Measurements from ENCODE around the gene KCNH3. TPM values are rescaled to one million over a fixed set of nuclear protein-coding genes. Genes with fewer than 3 reads are reported as not detected.

KCNH3 gene
- total and polyA plus RNA-seq, 9 donors: 0.13 to 5.9 (median 0.72) TPM; not detected in 2

DNA sequence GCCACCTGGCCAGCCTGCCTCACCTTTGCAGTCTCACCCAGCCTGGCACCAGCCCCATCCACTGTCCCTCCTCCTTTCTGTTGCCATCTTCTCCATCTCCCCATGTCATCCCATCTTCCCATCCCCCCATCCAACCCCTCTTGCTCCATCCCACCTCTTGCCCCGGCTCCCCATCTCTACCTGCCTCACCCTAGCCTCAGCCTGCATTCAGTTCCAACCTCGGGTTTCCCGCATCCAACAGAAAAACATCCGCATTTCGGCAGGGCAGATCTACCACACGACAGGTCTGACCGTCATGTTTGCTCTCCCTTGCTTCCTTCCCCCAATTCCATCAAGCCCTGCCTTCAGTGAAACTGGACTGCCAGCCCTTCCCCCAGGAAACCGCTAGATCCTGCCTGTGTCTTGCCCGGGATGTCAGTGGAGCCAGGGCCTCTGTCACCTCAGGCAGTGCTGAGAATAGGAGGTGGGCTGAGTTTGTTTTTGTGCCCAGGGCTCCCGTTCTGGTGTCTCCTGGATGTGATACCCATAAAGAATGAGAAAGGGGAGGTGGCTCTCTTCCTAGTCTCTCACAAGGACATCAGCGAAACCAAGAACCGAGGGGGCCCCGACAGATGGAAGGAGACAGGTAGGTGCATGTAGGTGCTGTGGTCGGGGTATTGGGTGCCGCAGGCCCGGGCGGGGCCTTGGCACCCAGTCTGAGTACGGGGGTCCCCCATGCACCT is 2.5 kb downstream of the KCNH3 start:
- no peaks in the 10 kb centered on the region for H3K27me3 ChIP-seq
- intact Hi-C loops (cut with DNase I): no loop called here

DNA sequence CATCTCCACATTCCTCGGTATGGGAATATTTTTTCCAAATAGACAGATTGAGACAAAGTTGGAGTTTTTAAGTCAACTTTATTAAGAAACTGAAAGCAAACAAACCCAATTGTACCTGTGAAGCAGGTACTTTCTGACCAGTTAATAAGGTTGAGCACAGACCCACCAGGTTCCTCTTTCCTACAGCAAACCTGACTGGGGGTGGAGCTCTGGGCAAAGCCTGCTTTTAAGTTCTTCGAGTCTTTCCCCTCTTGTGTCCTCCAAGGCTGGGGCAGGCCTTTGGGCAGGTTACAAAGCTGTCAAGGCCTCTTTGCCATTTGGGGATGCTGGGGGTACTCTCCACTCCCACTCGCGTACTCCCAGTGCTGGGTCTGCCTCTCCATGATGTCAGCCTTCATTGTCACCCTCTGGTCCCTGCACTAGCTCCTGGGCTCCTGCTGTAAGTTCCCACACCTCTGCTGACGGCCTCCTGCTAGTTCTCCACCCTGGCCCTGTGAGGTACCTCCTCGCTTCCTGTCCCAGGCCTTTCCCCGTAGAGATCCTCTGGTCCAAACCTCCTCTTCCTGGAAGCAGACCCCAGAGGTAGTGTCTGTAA is 3.2 kb downstream of the KCNH3 start:
- Histone ChIP-seq H3K27ac (no peak overlapping the region), H3K36me3 (no peaks in the 10 kb centered on the region), H3K4me3 (no peak overlapping the region), H3K9me3 (no peaks in the 10 kb centered on the region), H3K27me3 (no peaks in the 10 kb centered on the region), H3K4me1 (ENCODE audit: insufficient read depth) (peaks cover 2% of the 10 kb centered on the region)
- no peak for DNase-seq
- TF ChIP-seq POLR2A (IDR thresholded peaks at IDR 0.05) (no peak), EP300 (IDR thresholded peaks at IDR 0.05) (no peak)
- TF ChIP-seq, protein P1, sequence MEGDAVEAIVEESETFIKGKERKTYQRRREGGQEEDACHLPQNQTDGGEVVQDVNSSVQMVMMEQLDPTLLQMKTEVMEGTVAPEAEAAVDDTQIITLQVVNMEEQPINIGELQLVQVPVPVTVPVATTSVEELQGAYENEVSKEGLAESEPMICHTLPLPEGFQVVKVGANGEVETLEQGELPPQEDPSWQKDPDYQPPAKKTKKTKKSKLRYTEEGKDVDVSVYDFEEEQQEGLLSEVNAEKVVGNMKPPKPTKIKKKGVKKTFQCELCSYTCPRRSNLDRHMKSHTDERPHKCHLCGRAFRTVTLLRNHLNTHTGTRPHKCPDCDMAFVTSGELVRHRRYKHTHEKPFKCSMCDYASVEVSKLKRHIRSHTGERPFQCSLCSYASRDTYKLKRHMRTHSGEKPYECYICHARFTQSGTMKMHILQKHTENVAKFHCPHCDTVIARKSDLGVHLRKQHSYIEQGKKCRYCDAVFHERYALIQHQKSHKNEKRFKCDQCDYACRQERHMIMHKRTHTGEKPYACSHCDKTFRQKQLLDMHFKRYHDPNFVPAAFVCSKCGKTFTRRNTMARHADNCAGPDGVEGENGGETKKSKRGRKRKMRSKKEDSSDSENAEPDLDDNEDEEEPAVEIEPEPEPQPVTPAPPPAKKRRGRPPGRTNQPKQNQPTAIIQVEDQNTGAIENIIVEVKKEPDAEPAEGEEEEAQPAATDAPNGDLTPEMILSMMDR (IDR thresholded peaks at IDR 0.05): no peak
- WGBS, 3 donors: 79 to 82% (median 80%) methylated on average over 7 of the region's 7 CpGs
- intact Hi-C loops (cut with DNase I): no loop called here

More for the DNA sequence above, 2.5 kb downstream of the KCNH3 start:
- H3K36me3 ChIP-seq: no peaks in the 10 kb centered on the region
- peaks cover 2% of the 10 kb centered on the region for H3K4me1 ChIP-seq (ENCODE audit: insufficient read depth)
- no peak overlapping the region for H3K4me3 ChIP-seq
- TF ChIP-seq EP300 (IDR thresholded peaks at IDR 0.05) (no peak), POLR2A (IDR thresholded peaks at IDR 0.05) (no peak)
- TF ChIP-seq, protein P1 (IDR thresholded peaks at IDR 0.05): no peak
- no peaks in the 10 kb centered on the region for H3K9me3 ChIP-seq
- WGBS, 3 donors: 82 to 86% (median 82%) methylated on average over 18 of the region's 18 CpGs
- no peak overlapping the region for H3K27ac ChIP-seq
- DNase-seq: no peak

DNA sequence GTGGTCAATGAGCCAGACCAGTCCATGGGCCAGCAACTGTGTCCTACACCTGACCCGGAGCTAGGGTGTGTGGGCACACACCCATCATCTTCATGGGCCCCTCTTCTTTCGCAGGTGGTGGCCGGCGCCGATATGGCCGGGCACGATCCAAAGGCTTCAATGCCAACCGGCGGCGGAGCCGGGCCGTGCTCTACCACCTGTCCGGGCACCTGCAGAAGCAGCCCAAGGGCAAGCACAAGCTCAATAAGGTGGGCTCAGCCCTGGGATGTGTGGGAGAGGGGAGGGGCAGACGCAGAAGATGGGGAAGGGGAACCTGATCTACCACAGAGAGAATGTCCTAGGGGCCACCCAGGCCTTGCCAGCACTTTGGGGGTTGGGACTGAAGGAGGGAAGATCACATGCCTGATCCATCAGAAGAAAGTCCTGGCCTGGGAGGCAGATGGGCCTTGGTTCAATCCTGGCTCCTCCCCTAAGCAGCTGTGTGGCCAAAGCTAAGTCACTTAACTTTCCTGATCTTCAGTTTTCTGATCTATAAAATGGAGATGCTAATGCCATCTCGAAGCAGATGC is 3.8 kb downstream of the KCNH3 start:
- Histone ChIP-seq H3K27ac (no peak overlapping the region), H3K36me3 (no peaks in the 10 kb centered on the region), H3K9me3 (no peaks in the 10 kb centered on the region), H3K4me1 (ENCODE audit: insufficient read depth) (peaks cover 2% of the 10 kb centered on the region), H3K27me3 (no peaks in the 10 kb centered on the region), H3K4me3 (no peak overlapping the region)
- WGBS, 3 donors: 94 to 97% (median 95%) methylated on average over 15 of the region's 15 CpGs
- intact Hi-C loops (cut with DNase I): no loop called here
- no peak for TF ChIP-seq POLR2A (IDR thresholded peaks at IDR 0.05)
- no peak for TF ChIP-seq EP300 (IDR thresholded peaks at IDR 0.05)
- TF ChIP-seq, protein P1 (IDR thresholded peaks at IDR 0.05): no peak
- no peak for DNase-seq

DNA sequence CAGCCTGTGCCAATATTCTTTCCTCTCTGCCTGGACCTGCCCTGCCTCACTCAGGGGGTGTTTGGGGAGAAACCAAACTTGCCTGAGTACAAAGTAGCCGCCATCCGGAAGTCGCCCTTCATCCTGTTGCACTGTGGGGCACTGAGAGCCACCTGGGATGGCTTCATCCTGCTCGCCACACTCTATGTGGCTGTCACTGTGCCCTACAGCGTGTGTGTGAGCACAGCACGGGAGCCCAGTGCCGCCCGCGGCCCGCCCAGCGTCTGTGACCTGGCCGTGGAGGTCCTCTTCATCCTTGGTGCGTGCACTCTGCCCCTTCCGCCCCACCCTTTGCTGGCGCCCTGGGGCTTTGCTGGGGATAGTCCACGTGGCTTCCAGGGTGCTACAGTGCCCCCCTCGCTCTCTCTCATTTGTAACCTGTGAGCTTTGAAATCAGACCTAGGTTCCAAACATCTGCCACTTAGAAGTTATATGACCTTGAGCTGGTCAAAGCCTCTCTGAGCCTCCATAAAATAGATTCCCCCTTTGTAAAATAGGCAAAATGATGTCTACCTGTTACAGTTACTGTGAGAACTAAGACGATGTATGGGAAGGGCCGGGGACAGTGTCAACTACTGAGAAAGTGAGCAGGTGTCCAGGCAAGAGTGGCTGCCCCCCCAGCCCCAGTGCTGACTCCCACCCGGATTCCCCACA is 4.5 kb downstream of the KCNH3 start:
- peaks cover 2% of the 10 kb centered on the region for H3K4me1 ChIP-seq (ENCODE audit: insufficient read depth)
- H3K4me3 ChIP-seq: no peak overlapping the region
- peak in 1 of 5 donors; percentile 17 for DNase-seq
- H3K36me3 ChIP-seq: no peaks in the 10 kb centered on the region
- intact Hi-C loops (cut with DNase I): no loop called here
- TF ChIP-seq, protein P1 (IDR thresholded peaks at IDR 0.05): no peak
- TF ChIP-seq POLR2A (IDR thresholded peaks at IDR 0.05) (no peak), EP300 (IDR thresholded peaks at IDR 0.05) (no peak)
- H3K27ac ChIP-seq: no peak overlapping the region
- H3K27me3 ChIP-seq: no peaks in the 10 kb centered on the region
- 56 to 69% (median 68%) methylated on average over 18 to 20 of the region's 20 CpGs for WGBS, 3 donors
- H3K9me3 ChIP-seq: no peaks in the 10 kb centered on the region
